ENCODE data around the gene USP38. TPM values are rescaled to one million over a fixed set of nuclear protein-coding genes. Genes with fewer than 3 reads are reported as not detected.
"Not testable (repeated sequence)": the region's sequence is repeated elsewhere in the genome, so short reads cannot be mapped to it uniquely, and the experiment has no call there.

USP38 gene
- total and polyA plus RNA-seq, 2 donors: 9.5 to 28.7 TPM

GRCh38 chr4:143232277-143232676, 47.6 kb downstream of the USP38 start:
- Histone ChIP-seq H3K4me3 (ENCODE audit: low read depth, low read length) (no peak overlapping the region), H3K27ac (ENCODE audit: low read depth) (no peak overlapping the region), H3K36me3 (ENCODE audit: insufficient read depth) (no peaks in the 10 kb centered on the region), H3K4me1 (ENCODE audit: insufficient read depth) (no peaks in the 10 kb centered on the region)
- 62% methylated on average over 2 of the region's 2 CpGs for WGBS
- no peak for DNase-seq (ENCODE audit: extremely low spot score)

- DNase-seq (ENCODE audit: extremely low spot score): no peak
- Histone ChIP-seq H3K27ac (ENCODE audit: low read depth) (no peak overlapping the region), H3K4me3 (ENCODE audit: low read depth, low read length) (no peak overlapping the region), H3K4me1 (ENCODE audit: insufficient read depth) (no peaks in the 10 kb centered on the region), H3K36me3 (ENCODE audit: insufficient read depth) (no peaks in the 10 kb centered on the region)
- WGBS: 33% methylated on average over 1 of the region's 1 CpG
These were observed 49.4 kb downstream of the USP38 start for GRCh38 chr4:143234153-143234552.

- not testable (repeated sequence) for H3K4me1 ChIP-seq (ENCODE audit: insufficient read depth); DNase-seq (ENCODE audit: extremely low spot score); H3K27ac ChIP-seq (ENCODE audit: low read depth); H3K4me3 ChIP-seq (ENCODE audit: low read depth, low read length); H3K36me3 ChIP-seq (ENCODE audit: insufficient read depth)
- WGBS: 97% methylated on average over 11 of the region's 11 CpGs
These were observed 52.5 kb downstream of the USP38 start for GRCh38 chr4:143237195-143237594.

GRCh38 chr4:143240939-143241679, 56.4 kb downstream of the USP38 start:
- 68% methylated on average over 1 of the region's 1 CpG for WGBS
- no peaks in the 10 kb centered on the region for H3K36me3 ChIP-seq (ENCODE audit: insufficient read depth)
- no peak overlapping the region for H3K4me3 ChIP-seq (ENCODE audit: low read depth, low read length)
- DNase-seq (ENCODE audit: extremely low spot score): no peak
- no peaks in the 10 kb centered on the region for H3K4me1 ChIP-seq (ENCODE audit: insufficient read depth)
- no peak overlapping the region for H3K27ac ChIP-seq (ENCODE audit: low read depth)

GRCh38 chr4:143241892-143242291, 57.2 kb downstream of the USP38 start:
- WGBS: 98% methylated on average over 1 of the region's 1 CpG
- Histone ChIP-seq H3K27ac (ENCODE audit: low read depth) (no peak overlapping the region), H3K4me1 (ENCODE audit: insufficient read depth) (no peaks in the 10 kb centered on the region), H3K4me3 (ENCODE audit: low read depth, low read length) (no peak overlapping the region), H3K36me3 (ENCODE audit: insufficient read depth) (no peaks in the 10 kb centered on the region)
- no peak for DNase-seq (ENCODE audit: extremely low spot score)

- 91% methylated on average over 2 of the region's 2 CpGs for WGBS
- Histone ChIP-seq H3K4me3 (ENCODE audit: low read depth, low read length) (no peak overlapping the region), H3K27ac (ENCODE audit: low read depth) (no peak overlapping the region)
These were observed 58.3 kb downstream of the USP38 start for GRCh38 chr4:143243041-143243440.

GRCh38 chr4:143246977-143247376, 62.3 kb downstream of the USP38 start:
- 87% methylated on average over 4 of the region's 4 CpGs for WGBS
- Histone ChIP-seq H3K27ac (ENCODE audit: low read depth) (no peak overlapping the region), H3K4me1 (ENCODE audit: insufficient read depth) (peaks cover 2% of the 10 kb centered on the region), H3K36me3 (ENCODE audit: insufficient read depth) (no peaks in the 10 kb centered on the region), H3K4me3 (ENCODE audit: low read depth, low read length) (no peak overlapping the region)
- DNase-seq (ENCODE audit: extremely low spot score): no peak

More at GRCh38 chr4:143243041-143243440, 58.3 kb downstream of the USP38 start:
- H3K36me3 ChIP-seq (ENCODE audit: insufficient read depth): no peaks in the 10 kb centered on the region
- H3K4me1 ChIP-seq (ENCODE audit: insufficient read depth): no peaks in the 10 kb centered on the region
- DNase-seq (ENCODE audit: extremely low spot score): no peak

- DNase-seq (ENCODE audit: extremely low spot score): no peak
- Histone ChIP-seq H3K4me1 (ENCODE audit: insufficient read depth) (peaks cover 2% of the 10 kb centered on the region), H3K36me3 (ENCODE audit: insufficient read depth) (no peaks in the 10 kb centered on the region), H3K27ac (ENCODE audit: low read depth) (no peak overlapping the region), H3K4me3 (ENCODE audit: low read depth, low read length) (no peak overlapping the region)
- WGBS: 95% methylated on average over 2 of the region's 2 CpGs
These were observed 63.1 kb downstream of the USP38 start for GRCh38 chr4:143247866-143248265.

- 98% methylated on average over 4 of the region's 4 CpGs for WGBS
- Histone ChIP-seq H3K4me1 (ENCODE audit: insufficient read depth) (peaks cover 2% of the 10 kb centered on the region), H3K4me3 (ENCODE audit: low read depth, low read length) (no peak overlapping the region), H3K27ac (ENCODE audit: low read depth) (no peak overlapping the region), H3K36me3 (ENCODE audit: insufficient read depth) (no peaks in the 10 kb centered on the region)
- DNase-seq (ENCODE audit: extremely low spot score): no peak
These were observed 64.1 kb downstream of the USP38 start for GRCh38 chr4:143248827-143249226.

GRCh38 chr4:143250617-143251016, 65.9 kb downstream of the USP38 start:
- Histone ChIP-seq H3K4me1 (ENCODE audit: insufficient read depth) (peaks cover 2% of the 10 kb centered on the region), H3K27ac (ENCODE audit: low read depth) (no peak overlapping the region), H3K36me3 (ENCODE audit: insufficient read depth) (no peaks in the 10 kb centered on the region), H3K4me3 (ENCODE audit: low read depth, low read length) (no peak overlapping the region)
- 78% methylated on average over 3 of the region's 3 CpGs for WGBS
- DNase-seq (ENCODE audit: extremely low spot score): no peak

- H3K27ac ChIP-seq (ENCODE audit: low read depth): no peak overlapping the region
- H3K4me3 ChIP-seq (ENCODE audit: low read depth, low read length): no peak overlapping the region
- no peaks in the 10 kb centered on the region for H3K36me3 ChIP-seq (ENCODE audit: insufficient read depth)
- no peak for DNase-seq (ENCODE audit: extremely low spot score)
- H3K4me1 ChIP-seq (ENCODE audit: insufficient read depth): peaks cover 2% of the 10 kb centered on the region
- 89% methylated on average over 1 of the region's 1 CpG for WGBS
These were observed 66.6 kb downstream of the USP38 start for GRCh38 chr4:143251348-143251747.

- no peak overlapping the region for H3K4me3 ChIP-seq (ENCODE audit: low read depth, low read length)
- no peak overlapping the region for H3K27ac ChIP-seq (ENCODE audit: low read depth)
- WGBS: 0% methylated on average over 1 of the region's 1 CpG
These were observed 67.1 kb downstream of the USP38 start for GRCh38 chr4:143251779-143252178.

GRCh38 chr4:143252478-143252877, 67.8 kb downstream of the USP38 start:
- DNase-seq (ENCODE audit: extremely low spot score): no peak
- Histone ChIP-seq H3K4me3 (ENCODE audit: low read depth, low read length) (no peak overlapping the region), H3K27ac (ENCODE audit: low read depth) (no peak overlapping the region), H3K4me1 (ENCODE audit: insufficient read depth) (peaks cover 2% of the 10 kb centered on the region), H3K36me3 (ENCODE audit: insufficient read depth) (no peaks in the 10 kb centered on the region)
- WGBS: 96% methylated on average over 3 of the region's 3 CpGs

More at GRCh38 chr4:143251779-143252178, 67.1 kb downstream of the USP38 start:
- Histone ChIP-seq H3K4me1 (ENCODE audit: insufficient read depth) (peaks cover 2% of the 10 kb centered on the region), H3K36me3 (ENCODE audit: insufficient read depth) (no peaks in the 10 kb centered on the region)
- no peak for DNase-seq (ENCODE audit: extremely low spot score)

- peaks cover 2% of the 10 kb centered on the region for H3K4me1 ChIP-seq (ENCODE audit: insufficient read depth)
- H3K4me3 ChIP-seq (ENCODE audit: low read depth, low read length): no peak overlapping the region
- no peak overlapping the region for H3K27ac ChIP-seq (ENCODE audit: low read depth)
- DNase-seq (ENCODE audit: extremely low spot score): no peak
- 79% methylated on average over 2 of the region's 2 CpGs for WGBS
- no peaks in the 10 kb centered on the region for H3K36me3 ChIP-seq (ENCODE audit: insufficient read depth)
These were observed 68.4 kb downstream of the USP38 start for GRCh38 chr4:143253166-143253565.

Measured in urinary bladder (tissue), 4 donors.